ENCODE results near the gene KIAA0232. TPM values are rescaled to one million over a fixed set of nuclear protein-coding genes. Genes with fewer than 3 reads are reported as not detected.

Gene KIAA0232
- polyA plus RNA-seq, 2 donors: 9.3 to 10.5 TPM

DNA sequence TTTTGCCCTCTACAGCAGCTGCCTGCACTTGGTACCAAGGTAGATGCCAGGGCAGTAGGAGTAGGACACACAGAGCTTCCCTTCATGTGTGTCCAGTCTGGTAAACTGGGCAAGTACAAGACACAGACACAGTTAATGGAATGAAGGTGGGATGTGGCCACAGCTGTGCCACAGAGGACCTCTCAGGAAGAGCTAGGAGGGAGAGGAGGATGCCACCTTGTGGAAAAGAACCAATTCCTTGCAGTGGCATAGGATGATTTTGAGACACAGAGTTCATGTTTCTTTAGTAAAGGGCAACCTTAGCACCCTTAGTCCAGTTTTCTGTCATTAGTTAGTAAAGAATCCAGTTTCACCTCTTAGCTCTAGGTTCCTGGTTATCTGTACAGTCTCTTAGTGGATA lies 90.8 kb downstream of the KIAA0232 start:
- Histone ChIP-seq H3K27ac (ENCODE audit: low read depth in 2 of 2, low read length in 1 of 2) (no peak overlapping the region), H3K36me3 (ENCODE audit: control insufficient read depth in 2 of 2, insufficient read depth in 2 of 2, low read length in 1 of 2) (peaks cover 9 to 37% of the 10 kb centered on the region in 2 donors), H3K9me3 (ENCODE audit: control insufficient read depth in 2 of 2, insufficient read depth in 1 of 2, low read depth in 1 of 2, low read length in 1 of 2) (peaks cover 0 to 2% of the 10 kb centered on the region in 2 donors), H3K27me3 (ENCODE audit: control insufficient read depth in 1 of 2, insufficient read depth in 2 of 2, low read length in 2 of 2) (no peaks in the 10 kb centered on the region), H3K4me3 (ENCODE audit: low read depth in 1 of 2, low read length in 2 of 2) (no peak overlapping the region), H3K4me1 (ENCODE audit: control insufficient read depth in 2 of 2, insufficient read depth in 2 of 2, low read length in 1 of 2) (peaks cover 2 to 5% of the 10 kb centered on the region in 2 donors)

- H3K4me3 ChIP-seq (ENCODE audit: low read depth in 1 of 2, low read length in 2 of 2): no peak overlapping the region
- peaks cover 0 to 2% of the 10 kb centered on the region in 2 donors for H3K9me3 ChIP-seq (ENCODE audit: control insufficient read depth in 2 of 2, insufficient read depth in 1 of 2, low read depth in 1 of 2, low read length in 1 of 2)
- peaks cover 14 to 41% of the 10 kb centered on the region in 2 donors for H3K36me3 ChIP-seq (ENCODE audit: control insufficient read depth in 2 of 2, insufficient read depth in 2 of 2, low read length in 1 of 2)
- peaks cover 2 to 5% of the 10 kb centered on the region in 2 donors for H3K4me1 ChIP-seq (ENCODE audit: control insufficient read depth in 2 of 2, insufficient read depth in 2 of 2, low read length in 1 of 2)
- 35 to 41% methylated on average over 3 of the region's 3 CpGs for WGBS, 2 donors
- H3K27me3 ChIP-seq (ENCODE audit: control insufficient read depth in 1 of 2, insufficient read depth in 2 of 2, low read length in 2 of 2): no peaks in the 10 kb centered on the region
- no peak overlapping the region for H3K27ac ChIP-seq (ENCODE audit: low read depth in 2 of 2, low read length in 1 of 2)
Measured at GRCh38 chr4:6873792-6874461, 91.4 kb downstream of the KIAA0232 start.

DNA sequence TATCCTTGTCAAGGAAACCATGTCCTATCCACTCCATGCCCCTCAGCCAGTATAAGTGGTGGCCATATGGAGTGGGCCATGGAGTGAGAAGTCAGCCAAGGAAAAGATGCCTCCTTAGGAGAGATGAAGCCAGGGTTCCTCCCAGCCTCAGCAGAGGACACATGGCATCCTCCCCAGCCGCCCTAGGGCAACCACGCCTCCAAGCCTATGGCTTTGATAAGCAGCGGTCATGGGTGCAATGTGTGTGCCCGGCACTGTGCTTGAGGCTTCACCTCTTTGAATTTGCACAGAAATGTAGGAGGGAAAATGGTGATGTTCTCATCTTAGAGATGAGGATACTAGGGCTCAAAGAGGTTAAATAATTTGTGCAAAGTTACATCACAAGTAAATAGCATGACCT lies 92.5 kb downstream of the KIAA0232 start:
- H3K27ac ChIP-seq (ENCODE audit: low read depth in 2 of 2, low read length in 1 of 2): peak overlapping the region in 1 of 2 donors; percentile 53
- H3K4me1 ChIP-seq (ENCODE audit: control insufficient read depth in 2 of 2, insufficient read depth in 2 of 2, low read length in 1 of 2): peaks cover 2 to 3% of the 10 kb centered on the region in 2 donors
- H3K27me3 ChIP-seq (ENCODE audit: control insufficient read depth in 1 of 2, insufficient read depth in 2 of 2, low read length in 2 of 2): no peaks in the 10 kb centered on the region
- H3K36me3 ChIP-seq (ENCODE audit: control insufficient read depth in 2 of 2, insufficient read depth in 2 of 2, low read length in 1 of 2): peaks cover 20 to 46% of the 10 kb centered on the region in 2 donors
- WGBS, 2 donors: 77 to 96% methylated on average over 4 of the region's 4 CpGs
- peaks cover 0 to 2% of the 10 kb centered on the region in 2 donors for H3K9me3 ChIP-seq (ENCODE audit: control insufficient read depth in 2 of 2, insufficient read depth in 1 of 2, low read depth in 1 of 2, low read length in 1 of 2)
- H3K4me3 ChIP-seq (ENCODE audit: low read depth in 1 of 2, low read length in 2 of 2): no peak overlapping the region

DNA sequence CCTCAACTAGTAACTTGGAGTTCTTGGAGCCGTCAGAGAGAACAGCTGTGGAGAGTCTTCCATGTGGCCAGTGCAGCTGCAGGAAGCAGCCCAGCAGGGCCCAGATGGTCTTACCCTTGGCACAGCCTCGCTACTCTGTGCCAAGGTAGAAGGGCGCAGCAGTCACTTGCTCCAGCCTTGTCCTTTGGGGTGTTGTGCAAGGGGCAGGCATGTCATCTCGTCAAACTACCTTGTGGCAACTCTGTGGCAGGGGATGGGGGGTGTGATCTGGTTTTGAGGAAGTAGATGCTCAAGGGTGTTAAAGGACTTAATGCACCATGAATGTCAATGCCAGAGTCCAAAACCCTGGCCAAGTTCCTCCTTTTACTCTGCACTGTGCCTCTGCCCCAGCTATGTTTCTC lies 92.9 kb downstream of the KIAA0232 start:
- 59 to 69% methylated on average over 4 of the region's 4 CpGs for WGBS, 2 donors

DNA sequence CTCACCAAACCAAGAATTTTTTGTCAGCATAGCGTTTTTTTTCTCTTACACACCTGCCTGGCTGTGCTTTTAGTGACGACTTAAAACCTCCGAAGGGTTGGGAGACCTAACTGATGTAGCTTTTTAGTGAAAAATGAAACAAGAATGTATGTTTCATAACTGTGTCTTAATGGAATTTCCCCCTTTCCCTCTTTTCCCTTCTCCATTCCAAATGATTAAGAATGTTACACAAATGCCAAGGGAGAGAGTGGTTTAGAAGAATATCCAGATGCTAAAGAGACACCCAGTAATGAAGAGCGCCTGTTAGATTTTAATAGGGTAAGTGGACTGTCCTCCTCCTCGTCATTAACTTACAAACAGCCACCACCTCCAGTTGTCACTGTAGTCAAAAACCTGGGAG lies 93.9 kb downstream of the KIAA0232 start:
- peaks cover 0 to 2% of the 10 kb centered on the region in 2 donors for H3K9me3 ChIP-seq (ENCODE audit: control insufficient read depth in 2 of 2, insufficient read depth in 1 of 2, low read depth in 1 of 2, low read length in 1 of 2)
- H3K27me3 ChIP-seq (ENCODE audit: control insufficient read depth in 1 of 2, insufficient read depth in 2 of 2, low read length in 2 of 2): no peaks in the 10 kb centered on the region
- no peak overlapping the region for H3K27ac ChIP-seq (ENCODE audit: low read depth in 2 of 2, low read length in 1 of 2)
- H3K4me1 ChIP-seq (ENCODE audit: control insufficient read depth in 2 of 2, insufficient read depth in 2 of 2, low read length in 1 of 2): peaks cover 2% of the 10 kb centered on the region in 2 donors
- H3K4me3 ChIP-seq (ENCODE audit: low read depth in 1 of 2, low read length in 2 of 2): no peak overlapping the region
- peaks cover 22 to 52% of the 10 kb centered on the region in 2 donors for H3K36me3 ChIP-seq (ENCODE audit: control insufficient read depth in 2 of 2, insufficient read depth in 2 of 2, low read length in 1 of 2)
- 88 to 89% methylated on average over 5 of the region's 5 CpGs for WGBS, 2 donors

More for the DNA sequence above, 92.9 kb downstream of the KIAA0232 start:
- Histone ChIP-seq H3K9me3 (ENCODE audit: control insufficient read depth in 2 of 2, insufficient read depth in 1 of 2, low read depth in 1 of 2, low read length in 1 of 2) (peaks cover 0 to 2% of the 10 kb centered on the region in 2 donors), H3K4me3 (ENCODE audit: low read depth in 1 of 2, low read length in 2 of 2) (no peak overlapping the region), H3K4me1 (ENCODE audit: control insufficient read depth in 2 of 2, insufficient read depth in 2 of 2, low read length in 1 of 2) (peaks cover 2% of the 10 kb centered on the region in 2 donors), H3K36me3 (ENCODE audit: control insufficient read depth in 2 of 2, insufficient read depth in 2 of 2, low read length in 1 of 2) (peaks cover 20 to 48% of the 10 kb centered on the region in 2 donors), H3K27ac (ENCODE audit: low read depth in 2 of 2, low read length in 1 of 2) (peak overlapping the region in 1 of 2 donors; percentile 74), H3K27me3 (ENCODE audit: control insufficient read depth in 1 of 2, insufficient read depth in 2 of 2, low read length in 2 of 2) (no peaks in the 10 kb centered on the region)

- H3K27ac ChIP-seq (ENCODE audit: low read depth in 2 of 2, low read length in 1 of 2): no peak overlapping the region
- H3K4me1 ChIP-seq (ENCODE audit: control insufficient read depth in 2 of 2, insufficient read depth in 2 of 2, low read length in 1 of 2): peaks cover 2% of the 10 kb centered on the region in 2 donors
- WGBS, 2 donors: 87 to 93% methylated on average over 14 of the region's 14 CpGs
- no peak overlapping the region for H3K4me3 ChIP-seq (ENCODE audit: low read depth in 1 of 2, low read length in 2 of 2)
- H3K9me3 ChIP-seq (ENCODE audit: control insufficient read depth in 2 of 2, insufficient read depth in 1 of 2, low read depth in 1 of 2, low read length in 1 of 2): peaks cover 0 to 2% of the 10 kb centered on the region in 2 donors
- H3K27me3 ChIP-seq (ENCODE audit: control insufficient read depth in 1 of 2, insufficient read depth in 2 of 2, low read length in 2 of 2): no peaks in the 10 kb centered on the region
- peaks cover 27 to 54% of the 10 kb centered on the region in 2 donors for H3K36me3 ChIP-seq (ENCODE audit: control insufficient read depth in 2 of 2, insufficient read depth in 2 of 2, low read length in 1 of 2)
Measured at GRCh38 chr4:6877067-6877466, 94.5 kb downstream of the KIAA0232 start.

DNA sequence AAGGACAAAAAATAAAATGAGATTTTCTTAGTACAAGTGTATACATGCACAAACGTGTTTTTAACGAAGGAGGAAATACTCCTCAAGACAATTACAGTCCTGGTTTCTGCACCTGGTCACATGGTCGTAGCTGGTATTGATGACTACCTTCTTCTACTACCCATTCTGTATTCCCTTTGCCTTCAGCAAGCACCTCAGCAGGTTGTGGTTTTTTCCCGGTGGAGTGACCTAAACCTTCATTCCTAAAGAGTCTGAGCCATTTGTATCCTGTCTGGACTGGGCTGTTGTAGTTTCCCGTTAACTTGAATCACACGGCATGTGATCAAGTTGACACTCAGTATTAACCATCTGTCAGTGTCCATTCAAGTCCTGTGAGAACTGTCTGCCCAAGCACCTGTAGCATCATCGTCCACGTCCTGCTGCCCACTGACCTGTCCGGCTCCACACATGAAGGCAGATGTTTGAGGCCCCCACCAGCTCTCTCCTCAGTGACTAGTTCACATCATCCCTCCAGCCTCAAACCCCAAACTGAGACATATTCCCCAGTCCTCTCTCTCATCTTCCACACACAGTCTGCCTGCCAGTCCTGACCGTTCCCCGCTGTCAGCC lies 96.0 kb downstream of the KIAA0232 start:
- H3K36me3 ChIP-seq (ENCODE audit: control insufficient read depth in 2 of 2, insufficient read depth in 2 of 2, low read length in 1 of 2): peaks cover 32 to 46% of the 10 kb centered on the region in 2 donors
- H3K4me1 ChIP-seq (ENCODE audit: control insufficient read depth in 2 of 2, insufficient read depth in 2 of 2, low read length in 1 of 2): peaks cover 2% of the 10 kb centered on the region in 2 donors
- peaks cover 0 to 2% of the 10 kb centered on the region in 2 donors for H3K9me3 ChIP-seq (ENCODE audit: control insufficient read depth in 2 of 2, insufficient read depth in 1 of 2, low read depth in 1 of 2, low read length in 1 of 2)
- H3K4me3 ChIP-seq (ENCODE audit: low read depth in 1 of 2, low read length in 2 of 2): no peak overlapping the region
- no peak overlapping the region for H3K27ac ChIP-seq (ENCODE audit: low read depth in 2 of 2, low read length in 1 of 2)
- H3K27me3 ChIP-seq (ENCODE audit: control insufficient read depth in 1 of 2, insufficient read depth in 2 of 2, low read length in 2 of 2): no peaks in the 10 kb centered on the region
- WGBS, 2 donors: 69 to 74% methylated on average over 11 of the region's 11 CpGs

DNA sequence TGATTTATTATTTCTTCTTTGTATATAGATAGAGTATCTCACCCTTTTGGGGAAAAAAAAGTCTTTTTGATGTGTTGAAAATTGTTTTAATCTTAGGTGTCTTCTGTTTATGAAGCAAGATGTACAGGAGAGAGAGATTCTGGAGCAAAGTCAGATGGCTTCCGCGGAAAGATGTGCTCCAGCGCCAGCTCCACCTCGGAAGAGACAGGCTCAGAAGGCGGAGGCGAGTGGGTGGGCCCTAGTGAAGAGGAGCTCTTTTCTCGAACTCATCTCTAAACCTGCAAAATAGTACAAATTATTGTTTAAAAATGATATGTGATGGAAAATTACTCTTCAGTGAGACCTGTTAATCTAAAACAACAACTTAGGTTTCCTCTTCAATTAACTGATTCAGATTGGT lies 98.2 kb downstream of the KIAA0232 start:
- no peak overlapping the region for H3K27ac ChIP-seq (ENCODE audit: low read depth in 2 of 2, low read length in 1 of 2)
- no peaks in the 10 kb centered on the region for H3K27me3 ChIP-seq (ENCODE audit: control insufficient read depth in 1 of 2, insufficient read depth in 2 of 2, low read length in 2 of 2)
- H3K4me1 ChIP-seq (ENCODE audit: control insufficient read depth in 2 of 2, insufficient read depth in 2 of 2, low read length in 1 of 2): no peaks in the 10 kb centered on the region
- H3K4me3 ChIP-seq (ENCODE audit: low read depth in 1 of 2, low read length in 2 of 2): no peak overlapping the region
- peaks cover 27 to 29% of the 10 kb centered on the region in 2 donors for H3K36me3 ChIP-seq (ENCODE audit: control insufficient read depth in 2 of 2, insufficient read depth in 2 of 2, low read length in 1 of 2)
- 88% methylated on average over 7 of the region's 7 CpGs for WGBS, 2 donors
- no peaks in the 10 kb centered on the region for H3K9me3 ChIP-seq (ENCODE audit: control insufficient read depth in 2 of 2, insufficient read depth in 1 of 2, low read depth in 1 of 2, low read length in 1 of 2)

DNA sequence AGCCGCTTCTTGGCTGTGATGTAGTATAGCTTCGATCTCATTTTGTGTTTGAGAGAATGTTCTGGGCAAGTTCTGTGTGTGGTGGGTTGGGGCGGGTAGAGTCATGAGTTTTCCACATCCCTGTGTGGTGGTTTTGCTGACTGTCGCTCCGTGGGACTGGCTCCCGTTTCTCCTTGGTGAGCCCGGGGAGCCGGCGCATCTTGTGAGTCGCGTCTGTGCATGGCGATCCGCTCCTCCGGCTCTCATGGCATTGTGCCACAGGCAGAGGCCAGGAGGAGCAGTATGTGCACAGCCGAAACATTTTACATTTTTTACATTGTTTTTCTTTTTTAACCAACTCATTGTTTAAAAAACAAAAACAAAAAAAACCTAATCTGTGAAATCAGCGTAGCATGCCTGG lies 99.4 kb downstream of the KIAA0232 start:
- no peak overlapping the region for H3K4me3 ChIP-seq (ENCODE audit: low read depth in 1 of 2, low read length in 2 of 2)
- no peak overlapping the region for H3K27ac ChIP-seq (ENCODE audit: low read depth in 2 of 2, low read length in 1 of 2)
- no peaks in the 10 kb centered on the region for H3K27me3 ChIP-seq (ENCODE audit: control insufficient read depth in 1 of 2, insufficient read depth in 2 of 2, low read length in 2 of 2)
- H3K36me3 ChIP-seq (ENCODE audit: control insufficient read depth in 2 of 2, insufficient read depth in 2 of 2, low read length in 1 of 2): peaks cover 24 to 27% of the 10 kb centered on the region in 2 donors
- WGBS, 2 donors: 88 to 93% methylated on average over 16 of the region's 16 CpGs
- H3K9me3 ChIP-seq (ENCODE audit: control insufficient read depth in 2 of 2, insufficient read depth in 1 of 2, low read depth in 1 of 2, low read length in 1 of 2): no peaks in the 10 kb centered on the region
- H3K4me1 ChIP-seq (ENCODE audit: control insufficient read depth in 2 of 2, insufficient read depth in 2 of 2, low read length in 1 of 2): no peaks in the 10 kb centered on the region

All from esophagus (tissue), 2 donors.